Endothelial cell of umbilical vein (primary cell): ENCODE data around the gene GFPT2. TPM values are rescaled to one million over a fixed set of nuclear protein-coding genes. Genes with fewer than 3 reads are reported as not detected.

ENCODE experiments used
- BruUV-seq: library from RNA; stranded (reverse); fragments of 400-500 nt; replicated peaks from 2 replicates; lab custom pipeline; 2021; lab: Mats Ljungman, UMichigan
- CTCF ChIA-PET: fragments of 300-600, 350-600 bp; sonication (Branson Sonifier 250); formaldehyde crosslinking; loops from one replicate; lab custom pipeline; 2021; ENCODE audit warnings: antibody characterized with exemption, inconsistent platforms; lab: Charles Lee
- POLR2A ChIA-PET: fragments of 300-600, 350-600 bp; sonication (Branson Sonifier 250); formaldehyde crosslinking; loops from one replicate; lab custom pipeline; 2021; ENCODE audit warnings: antibody characterized with exemption, inconsistent platforms; lab: Charles Lee
- DNase-seq: peaks from one replicate; pipeline ENCODE4 v3.0.0-alpha.2; 2011; ENCODE audit warnings: low read depth, low spot score
- FAIRE-seq: peaks from 2 replicates; lab custom pipeline; 2011; peaks lifted over from hg19 to GRCh38; lab: Jason Lieb, UNC
- H2AFZ ChIP-seq: 2 replicates; pipeline ENCODE4 v1.6.0; 2012; ENCODE audit warnings: low read depth, low read length, control low read depth, inconsistent platforms
- H3K27ac ChIP-seq: 2 replicates; pipeline ENCODE4 v1.5.1; 2011; ENCODE audit warnings: low read depth, mild to moderate bottlenecking, control low read depth, low read length, moderate library complexity; ENCODE audit not compliant: insufficient read depth
- H3K27me3 ChIP-seq, 2 experiments: 2 replicates each; pipeline versions ENCODE4 v1.6.0 to v1.6.1; 2011; ENCODE audit warnings: low read length in 2 of 2, mixed read lengths in 1 of 2; ENCODE audit not compliant: control insufficient read depth in 2 of 2, insufficient read depth in 2 of 2
- H3K36me3 ChIP-seq, 2 experiments: 2 replicates in 1 of 2; 3 replicates in 1 of 2; pipeline ENCODE4 v1.5.1; 2011; ENCODE audit warnings: low read length in 2 of 2, mild to moderate bottlenecking in 1 of 2, moderate library complexity in 1 of 2; ENCODE audit not compliant: control insufficient read depth in 2 of 2, insufficient read depth in 2 of 2; ENCODE audit errors: extremely low read depth in 1 of 2
- H3K4me1 ChIP-seq: 3 replicates; pipeline ENCODE4 v1.5.1; 2011; ENCODE audit warnings: mild to moderate bottlenecking, low read length; ENCODE audit not compliant: control insufficient read depth, insufficient read depth; ENCODE audit errors: extremely low read depth
- H3K4me2 ChIP-seq: 2 replicates; pipeline ENCODE4 v1.6.1; 2011; ENCODE audit warnings: low read length, control low read depth, mixed read lengths; ENCODE audit not compliant: insufficient read depth
- H3K4me3 ChIP-seq, 3 experiments: fragments of 200-600 bp in 1 of 3; sonication (generic), shearing (Covaris generic) in 1 of 3; replicated peaks in 1 of 3; 2 replicates each; pipeline ENCODE4 v1.5.1; 2011 to 2016; ENCODE audit warnings: control low read depth in 3 of 3, low read length in 3 of 3, mild to moderate bottlenecking in 2 of 3, inconsistent platforms in 1 of 3, low read depth in 1 of 3, moderate library complexity in 1 of 3; ENCODE audit not compliant: insufficient read depth in 1 of 3
- H3K79me2 ChIP-seq: 2 replicates; pipeline ENCODE4 v1.6.0; 2012; ENCODE audit warnings: low read length, inconsistent platforms; ENCODE audit not compliant: control insufficient read depth, insufficient read depth
- H3K9ac ChIP-seq: replicated peaks from 2 replicates; pipeline ENCODE3; 2011; ENCODE audit warnings: low read length, control low read depth; ENCODE audit not compliant: insufficient read depth; ENCODE audit errors: extremely low read depth
- H3K9me1 ChIP-seq: replicated peaks from 3 replicates; pipeline ENCODE4 v1.6.0; 2011; ENCODE audit warnings: mild to moderate bottlenecking, low read length; ENCODE audit not compliant: control insufficient read depth, insufficient read depth; ENCODE audit errors: extremely low read depth
- H3K9me3 ChIP-seq: replicated peaks from 2 replicates; pipeline ENCODE4 v1.5.1; 2012; ENCODE audit warnings: low read length, inconsistent platforms; ENCODE audit not compliant: control insufficient read depth, insufficient read depth
- H4K20me1 ChIP-seq: replicated peaks from 2 replicates; pipeline ENCODE3; 2011; ENCODE audit warnings: mild to moderate bottlenecking, low read length; ENCODE audit not compliant: control insufficient read depth, insufficient read depth; ENCODE audit errors: extremely low read depth
- CTCF ChIP-seq, 2 donors: IDR thresholded peaks; 1 replicate in 1 of 2; 2 replicates in 1 of 2; pipeline ENCODE4 v1.5.1; 2011; ENCODE audit warnings: low read length in 2 of 2, mild to moderate bottlenecking in 2 of 2, moderate library complexity in 2 of 2, control low read depth in 1 of 2, inconsistent platforms in 1 of 2, low read depth in 1 of 2; ENCODE audit not compliant: insufficient read depth in 1 of 2; ENCODE audit errors: extremely low read depth in 1 of 2
- EZH2 ChIP-seq: IDR thresholded peaks from 2 replicates; pipeline ENCODE4 v1.6.1; 2012; ENCODE audit warnings: borderline replicate concordance, low read depth, mild to moderate bottlenecking, moderate library complexity, low read length, inconsistent platforms; ENCODE audit not compliant: severe bottlenecking
- MYC ChIP-seq: IDR thresholded peaks from one replicate; pipeline ENCODE4 v1.6.1; 2011; ENCODE audit warnings: mild to moderate bottlenecking, low read depth, low read length
- dilution Hi-C: fragments of 300-500 bp; cut with MboI; formaldehyde crosslinking; loops from one replicate; pipeline ENCODE4 v1.15.0; 2019; ENCODE audit warnings: low sequenced_read_pairs; ENCODE audit not compliant: extremely low pct_ligation_motif_present
- intact Hi-C: fragments of 100-400 bp; cut with micrococcal nuclease; formaldehyde crosslinking; loops from one replicate; pipeline ENCODE4 v1.10.0; 2022
- polyA plus RNA-seq, 4 experiments: library from polyadenylated mRNA; depleted of rRNA in 3 of 4; stranded (reverse) in 3 of 4; unstranded in 1 of 4; fragments of >200 nt; gene quantifications; 2 replicates each; pipeline versions ENCODE4 v1.2.1 to v1.2.3, GENCODE V29; 2011 to 2012; ENCODE audit warnings: missing spikeins in 1 of 4
- total RNA-seq: library from RNA; stranded (reverse); gene quantifications from 2 replicates; pipeline ENCODE4 v1.2.3, GENCODE V29; 2021

GFPT2 gene
- total and polyA plus RNA-seq, 2 donors (not counting 3 experiments of a cell fraction or from before 2014, with no cell fraction given) = 4.3 to 4.5 TPM

GRCh38 chr5:180345186-180345585 lies 8.0 kb downstream of the GFPT2 start:
- Histone ChIP-seq H3K79me2 (no peaks in the 10 kb centered on the region), H3K4me2 (no peak overlapping the region), H2AFZ (no peak overlapping the region), H3K9me3 (no peaks in the 10 kb centered on the region), H3K9ac (no peak overlapping the region), H3K9me1 (no peaks in the 10 kb centered on the region), H4K20me1 (no peaks in the 10 kb centered on the region), H3K4me1 (no peaks in the 10 kb centered on the region), H3K36me3 (no peaks in the 10 kb centered on the region), H3K27me3 (peaks cover 0 to 2% of the 10 kb centered on the region in 2 experiments), H3K27ac (no peak overlapping the region), H3K4me3 (no peak overlapping the region)
- DNase-seq (no peak), FAIRE-seq (no peak)
- TF ChIP-seq MYC (no peak), EZH2 (no peak)
- intact Hi-C loops = no loop called here
- no TSS peak for BruUV-seq
- ChIA-PET CTCF (interaction anchor here (0.8 to 2.5 kb wide), 2 partner anchors 9 to 16 kb away, joined by 3 to 16 read pairs; no protein-coding TSS in a partner anchor), POLR2A (no interaction called here)
- dilution Hi-C loops = no loop called here

GRCh38 chr5:180344696-180344999 lies 8.5 kb downstream of the GFPT2 start:
- Histone ChIP-seq H3K79me2 (no peaks in the 10 kb centered on the region), H3K9ac (no peak overlapping the region), H3K9me3 (no peaks in the 10 kb centered on the region), H4K20me1 (no peaks in the 10 kb centered on the region), H3K36me3 (no peaks in the 10 kb centered on the region), H3K27ac (no peak overlapping the region), H3K4me2 (no peak overlapping the region), H3K27me3 (peaks cover 0 to 2% of the 10 kb centered on the region in 2 experiments), H3K4me1 (no peaks in the 10 kb centered on the region), H3K4me3 (no peak overlapping the region), H2AFZ (no peak overlapping the region), H3K9me1 (no peaks in the 10 kb centered on the region)
- dilution Hi-C loops = no loop called here
- no peak for FAIRE-seq
- intact Hi-C loops = no loop called here
- ChIA-PET CTCF (interaction anchor here (0.8 to 2.5 kb wide), 2 partner anchors 9 to 16 kb away, joined by 3 to 16 read pairs; no protein-coding TSS in a partner anchor), POLR2A (no interaction called here)
- DNase-seq = no peak
- no TSS peak for BruUV-seq
- no peak for TF ChIP-seq CTCF (IDR thresholded peaks at IDR 0.05; ENCODE audit: extremely low read depth in 1 of 2, insufficient read depth in 1 of 2, low read depth in 1 of 2, low read length in 2 of 2)
